ENCODE results near the gene P2RX7.
"Not testable (repeated sequence)": the region's sequence is repeated elsewhere in the genome, so short reads cannot be mapped to it uniquely, and the experiment has no call there.

P2RX7 gene

DNA sequence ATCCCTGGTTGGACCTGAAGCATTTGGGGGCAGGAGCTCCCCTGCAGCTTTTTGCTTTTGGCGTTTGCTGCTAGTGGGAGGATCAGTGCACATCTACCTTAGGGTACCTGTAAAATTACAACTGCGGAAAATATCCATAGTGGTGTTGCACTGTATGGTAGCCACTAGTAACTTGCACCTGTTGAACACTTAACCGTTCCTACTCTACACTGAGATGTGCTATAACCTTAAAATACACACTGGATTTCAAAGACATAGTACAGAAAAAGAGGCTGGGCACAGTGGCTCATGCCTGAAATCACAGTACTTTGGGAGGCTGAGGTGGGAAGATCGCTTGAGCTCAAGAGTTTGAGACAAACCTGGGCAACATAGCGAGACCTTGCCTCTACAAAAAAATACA is 80.2 kb downstream of the P2RX7 start:
- no peak for DNase-seq

DNA sequence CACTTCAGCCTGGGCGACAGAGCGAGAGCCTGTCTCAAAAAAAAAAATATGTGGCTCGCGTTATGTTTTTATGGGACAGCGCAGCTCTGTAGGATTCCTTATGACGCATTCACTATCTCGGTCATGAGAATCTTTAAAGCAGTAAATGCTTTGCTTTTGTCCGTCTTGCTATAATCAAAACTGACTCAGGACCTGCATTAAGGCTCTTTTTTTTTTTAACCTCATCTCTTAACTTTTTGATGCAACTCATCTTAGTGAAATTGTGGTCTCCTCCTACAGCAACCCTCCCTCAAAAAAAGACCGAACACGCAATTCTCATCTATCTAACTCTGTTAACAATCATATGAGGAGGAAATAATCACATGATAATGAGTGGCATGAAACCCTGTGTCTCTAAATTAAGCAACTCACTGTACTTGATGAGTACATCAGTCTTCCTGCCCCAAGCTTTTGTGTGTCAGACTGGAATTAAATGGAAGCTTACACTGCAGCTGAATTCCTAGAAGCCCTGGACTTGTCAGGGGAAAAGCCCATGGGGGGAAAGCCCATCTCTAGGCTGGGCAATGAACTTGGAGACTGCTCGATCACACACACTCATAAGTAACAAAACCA is 81.6 kb downstream of the P2RX7 start:
- DNase-seq: peak; percentile 58

DNA sequence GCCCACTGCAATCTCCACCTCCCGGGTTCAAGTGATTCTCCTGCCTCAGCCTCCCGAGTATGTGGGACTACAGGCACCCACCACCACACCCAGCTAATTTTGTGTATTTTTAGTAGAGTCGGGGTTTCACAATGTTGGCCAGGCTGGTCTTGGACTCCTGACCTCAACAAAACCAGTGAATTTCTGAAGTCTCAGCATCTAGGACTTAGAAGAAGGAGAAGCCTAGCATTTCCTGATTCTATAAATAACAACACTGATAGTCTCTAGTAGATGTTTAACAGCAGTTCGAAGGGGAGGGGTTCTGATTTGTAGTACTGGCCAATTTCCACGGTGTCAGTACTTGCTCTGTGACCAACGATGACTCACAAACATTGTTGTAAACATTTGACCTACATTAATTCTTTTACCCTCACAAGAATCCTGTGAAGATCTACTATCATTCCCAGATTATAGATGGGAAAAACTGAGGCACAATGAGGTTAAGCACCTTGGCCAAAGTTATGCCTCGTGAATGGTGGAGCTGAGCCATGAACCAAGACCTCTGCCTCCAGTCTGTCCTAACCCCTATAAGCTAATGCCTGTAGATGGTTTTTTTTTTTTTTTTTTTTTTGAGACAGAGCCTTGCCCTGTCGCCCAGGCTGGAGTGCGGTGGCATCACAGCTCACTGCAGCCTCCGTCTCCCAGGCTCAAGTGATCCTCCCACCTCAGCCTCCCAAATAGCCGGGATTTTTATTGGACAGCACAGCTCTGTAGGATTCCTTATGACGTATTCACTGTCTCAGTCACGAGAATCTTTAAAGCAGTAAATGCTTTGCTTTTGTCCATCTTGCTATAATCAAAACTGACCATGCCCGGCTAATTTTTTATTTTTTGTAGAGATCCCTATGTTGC is 82.4 kb downstream of the P2RX7 start:
- DNase-seq: no peak

DNA sequence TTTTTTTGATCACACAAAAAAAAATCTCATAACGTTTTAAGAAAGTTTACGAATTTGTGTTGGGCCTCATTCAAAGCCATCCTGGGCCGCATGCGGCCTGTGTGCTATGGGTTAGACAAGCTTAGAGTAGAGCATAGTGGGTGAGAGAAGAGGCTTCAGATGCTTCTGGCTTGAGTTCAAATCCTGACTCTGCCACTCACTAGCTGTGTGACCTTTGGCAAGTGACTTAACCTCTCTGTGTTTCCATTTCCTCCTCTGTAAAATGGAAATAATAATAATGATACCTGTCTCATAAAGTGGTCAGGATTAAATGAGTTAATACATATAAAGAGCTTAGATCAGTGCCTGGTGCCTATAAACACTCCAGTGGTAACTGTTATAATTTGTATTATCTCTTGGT is 83.4 kb downstream of the P2RX7 start:
- DNase-seq: no peak

DNA sequence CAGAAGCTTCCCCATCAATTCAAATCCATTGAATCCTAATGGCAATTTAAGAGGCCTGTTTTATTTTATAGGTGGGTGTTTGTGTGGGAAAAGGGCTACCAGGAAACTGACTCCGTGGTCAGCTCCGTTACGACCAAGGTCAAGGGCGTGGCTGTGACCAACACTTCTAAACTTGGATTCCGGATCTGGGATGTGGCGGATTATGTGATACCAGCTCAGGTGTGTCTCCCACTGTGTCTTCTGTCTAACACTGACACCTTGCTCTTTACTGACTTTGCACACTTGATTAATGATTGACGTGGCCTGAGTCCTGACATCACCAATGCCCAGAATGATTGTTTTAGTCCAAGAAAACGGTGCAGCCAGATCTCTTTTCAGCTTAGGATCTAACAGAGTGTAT is 84.4 kb downstream of the P2RX7 start:
- no peak for DNase-seq

DNA sequence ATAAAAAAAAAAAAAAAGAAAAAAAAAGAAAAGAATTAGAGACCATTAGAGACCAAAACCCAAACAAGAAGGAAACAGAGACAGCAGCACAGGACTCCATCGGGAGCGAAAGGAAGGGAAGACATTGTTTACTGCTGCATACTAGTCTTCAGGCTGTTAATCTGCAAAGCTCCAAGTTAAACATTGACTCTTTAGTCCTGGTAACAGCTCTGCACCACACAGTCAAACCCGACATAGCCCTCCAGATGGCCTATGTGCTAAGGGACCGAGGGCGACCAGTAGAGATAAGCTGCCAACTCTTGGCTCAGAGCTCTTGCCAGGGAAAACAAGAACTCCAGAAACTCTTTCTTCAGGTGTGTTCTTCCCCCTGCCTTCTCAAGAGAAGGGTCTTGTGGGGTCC is 85.1 kb downstream of the P2RX7 start:
- no peak for DNase-seq

DNA sequence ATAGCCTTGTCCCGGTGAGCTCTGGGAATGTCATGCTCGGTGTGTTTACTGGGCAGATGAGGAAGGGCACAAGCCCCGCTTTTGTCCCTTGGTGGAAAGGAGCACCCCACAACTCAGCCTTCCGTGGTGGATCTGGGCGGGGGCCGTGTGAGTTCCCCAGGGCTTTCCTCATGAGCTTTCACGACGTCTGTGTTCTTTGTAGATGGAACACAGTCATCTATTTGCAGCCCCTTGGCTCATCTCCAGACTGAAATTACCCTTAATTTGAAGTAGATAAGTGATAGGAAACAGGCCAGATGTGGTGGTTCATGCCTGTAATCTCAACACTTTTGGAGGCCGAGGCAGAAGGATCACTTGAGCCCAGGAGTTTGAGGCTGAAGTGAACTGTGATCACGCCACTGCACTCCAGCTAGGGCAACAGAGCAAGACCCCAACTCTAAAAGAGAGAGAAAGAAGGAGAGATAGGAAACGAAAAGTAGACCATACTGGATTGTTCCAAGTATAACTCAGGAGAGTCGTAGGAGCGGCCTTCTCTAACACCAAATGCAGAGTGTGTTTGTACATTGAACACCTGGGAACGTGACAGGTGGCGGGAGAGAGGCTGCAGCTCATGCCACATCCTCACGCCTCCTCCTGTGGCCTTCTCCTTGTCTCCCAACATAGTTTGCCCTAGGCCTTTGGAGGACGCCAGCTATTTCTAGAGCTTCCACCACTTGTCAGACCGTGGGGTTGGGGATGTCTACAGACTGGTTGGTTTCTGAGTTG is 86.1 kb downstream of the P2RX7 start:
- DNase-seq: no peak

DNA sequence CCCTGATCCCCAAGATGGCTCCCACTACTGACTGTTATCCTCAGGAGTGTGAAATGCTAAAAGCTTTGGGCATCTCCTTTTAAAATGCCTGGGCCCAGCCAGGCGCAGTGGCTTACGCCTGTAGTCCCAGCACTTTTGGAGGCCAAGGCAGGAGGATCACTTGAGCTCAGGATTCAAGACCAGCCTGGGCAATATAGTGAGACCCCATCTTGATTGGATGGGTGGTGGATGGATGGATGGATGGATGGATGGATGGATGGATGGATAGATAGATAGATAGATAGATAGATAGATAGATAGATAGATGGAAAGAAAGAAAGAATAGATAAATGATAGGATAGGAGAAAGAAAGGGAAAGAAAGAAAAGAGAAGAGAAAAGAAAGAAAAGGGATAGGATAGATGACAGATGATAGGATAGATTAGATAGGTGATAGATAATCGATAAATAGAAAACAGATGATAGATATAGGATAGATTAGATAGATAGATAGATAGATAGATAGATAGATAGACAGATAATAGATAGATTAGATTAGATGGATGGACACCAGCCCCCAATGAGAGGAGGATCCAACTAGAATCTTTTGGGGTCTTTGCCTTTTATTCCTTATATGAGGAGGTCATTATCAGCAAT is 86.8 kb downstream of the P2RX7 start:
- DNase-seq: no peak

DNA sequence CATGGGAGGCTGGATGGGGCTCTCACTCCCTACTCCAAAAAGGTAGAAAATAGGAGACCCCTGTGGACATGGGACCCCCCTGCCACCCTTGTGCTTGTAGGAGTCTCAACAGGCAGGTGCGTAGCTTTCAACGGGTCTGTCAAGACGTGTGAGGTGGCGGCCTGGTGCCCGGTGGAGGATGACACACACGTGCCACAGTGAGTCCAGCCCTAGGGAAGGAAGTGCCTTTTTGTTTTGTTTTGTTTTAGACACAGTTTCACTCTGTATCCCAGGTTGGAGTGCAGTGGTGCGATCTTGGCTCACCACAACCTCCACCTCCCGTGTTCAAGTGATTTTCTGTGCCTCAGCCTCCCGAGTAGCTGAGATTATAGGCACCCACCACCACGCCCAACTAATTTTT is 90.2 kb downstream of the P2RX7 start:
- no peak for DNase-seq

DNA sequence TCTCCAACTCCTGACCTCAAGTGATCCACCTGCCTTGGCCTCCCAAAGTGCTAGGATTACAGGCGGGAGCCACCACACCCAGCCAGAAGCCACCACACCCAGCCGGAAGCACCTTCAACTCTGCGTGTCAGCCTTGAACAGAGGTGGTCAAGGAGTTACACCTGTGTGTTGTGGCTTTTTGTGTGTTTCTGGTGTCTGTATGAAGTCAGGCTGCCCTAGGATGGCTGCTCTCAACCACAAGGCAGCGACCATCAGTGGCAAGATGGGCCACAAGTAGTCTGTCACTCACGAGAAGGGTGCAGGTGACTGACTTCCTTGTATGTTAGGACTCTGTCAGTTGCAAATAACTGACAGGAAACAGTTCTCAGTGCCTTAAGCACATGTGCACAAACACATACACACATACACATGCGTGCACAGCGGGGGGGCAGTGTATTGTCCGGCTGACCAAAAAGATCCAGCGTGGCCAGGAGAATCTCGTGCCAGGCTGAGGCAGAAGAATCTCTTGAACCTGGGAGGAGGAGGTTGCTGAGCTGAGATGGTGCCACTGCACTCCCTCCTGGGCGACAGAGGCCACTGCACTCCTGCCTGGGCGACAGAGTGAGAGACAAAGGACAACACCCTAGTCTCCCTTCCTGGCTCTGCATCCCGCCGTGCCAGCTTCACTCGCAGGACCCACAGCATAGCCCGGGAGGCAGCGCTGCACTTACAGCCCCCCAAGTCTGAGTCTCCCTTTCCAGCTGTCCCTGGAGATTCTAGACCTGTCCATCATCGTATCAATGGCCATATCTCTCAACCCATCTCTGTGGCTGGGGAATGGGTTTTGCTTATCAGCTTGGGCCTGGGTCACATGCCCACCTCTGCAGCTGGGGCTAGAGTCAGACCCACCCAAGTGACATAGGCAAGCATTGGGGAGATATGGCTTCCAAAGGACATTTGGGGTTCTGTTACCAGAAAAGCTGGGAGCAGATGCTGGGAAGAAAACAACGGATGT is 90.9 kb downstream of the P2RX7 start:
- DNase-seq: peak; percentile 56

DNA sequence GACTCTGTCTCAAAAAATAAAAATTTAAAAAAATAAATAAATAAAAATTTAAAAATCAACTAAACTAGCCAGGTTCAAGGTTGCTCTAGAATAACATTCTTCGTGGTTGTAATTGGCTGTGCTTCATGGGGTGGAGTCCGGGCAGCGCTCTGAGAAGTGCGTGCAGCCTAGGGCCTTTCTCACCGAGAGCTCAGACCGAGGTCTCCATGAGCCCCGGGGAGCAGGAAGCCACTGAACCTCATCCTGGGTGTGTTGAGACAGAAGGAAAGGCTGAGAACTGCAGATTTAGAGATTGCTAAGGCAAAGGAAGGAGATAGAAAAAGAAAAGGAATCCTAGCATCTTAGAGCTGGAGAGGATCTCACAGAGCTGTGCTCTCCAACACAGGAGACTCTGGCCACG is 91.9 kb downstream of the P2RX7 start:
- peak; percentile 43 for DNase-seq

DNA sequence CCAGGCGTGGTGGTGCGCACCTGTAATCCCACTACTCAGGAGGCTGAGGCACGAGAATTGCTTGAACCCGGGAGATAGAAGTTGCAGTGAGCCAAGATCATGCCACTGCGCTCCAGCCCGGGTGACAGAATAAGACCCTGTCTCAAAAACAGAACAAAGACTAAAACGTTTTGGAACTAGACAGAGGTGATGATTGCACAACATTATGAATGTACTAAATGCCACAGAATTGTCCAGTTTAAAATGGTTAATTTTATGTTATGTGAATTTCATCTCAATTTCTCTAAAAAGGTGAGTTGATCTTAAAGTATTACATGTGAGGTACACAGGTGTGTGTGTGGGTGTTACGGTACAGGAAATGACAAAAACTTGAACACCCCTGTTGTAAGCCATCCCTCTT is 93.7 kb downstream of the P2RX7 start:
- no peak for DNase-seq

DNA sequence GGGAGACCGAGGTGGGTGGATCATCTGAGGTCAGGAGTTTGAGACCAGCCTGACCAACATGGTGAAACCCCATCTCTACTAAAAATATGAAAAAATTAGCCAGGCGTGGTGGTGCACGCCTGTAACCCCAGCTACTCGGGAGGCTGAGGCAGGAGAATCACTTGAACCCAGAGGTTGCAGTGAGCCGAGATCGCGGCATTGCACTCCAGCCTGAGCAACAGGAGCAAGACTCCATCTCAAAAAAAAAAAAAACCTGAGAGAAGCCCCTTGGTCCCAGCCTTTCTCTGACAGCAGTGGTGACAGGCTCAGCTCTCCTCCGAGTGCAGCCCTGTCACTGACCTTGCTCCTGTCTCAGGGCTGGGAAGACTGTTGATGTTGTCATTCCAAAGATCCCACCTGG is 94.2 kb downstream of the P2RX7 start:
- not testable (repeated sequence) for DNase-seq

DNA sequence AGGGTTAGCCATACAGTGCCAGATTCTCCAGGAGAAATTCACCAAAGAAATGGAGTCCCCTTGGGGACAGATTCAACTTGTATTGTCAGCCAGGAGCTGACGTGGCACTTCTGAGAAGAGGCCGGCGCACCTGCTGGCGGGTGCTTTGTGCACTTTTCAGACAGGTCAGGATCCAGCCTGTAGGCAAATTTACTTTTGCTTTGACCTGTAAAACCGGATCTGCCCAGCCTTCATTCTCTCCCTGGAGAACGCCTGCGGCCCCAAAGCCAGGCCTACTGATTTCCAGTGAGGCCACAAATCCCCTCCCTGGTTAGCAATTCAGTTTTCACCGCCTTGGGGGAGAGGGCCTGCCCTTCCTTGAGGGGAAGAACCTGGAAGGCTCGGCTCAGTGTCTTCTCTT is 94.6 kb downstream of the P2RX7 start:
- no peak for DNase-seq

DNA sequence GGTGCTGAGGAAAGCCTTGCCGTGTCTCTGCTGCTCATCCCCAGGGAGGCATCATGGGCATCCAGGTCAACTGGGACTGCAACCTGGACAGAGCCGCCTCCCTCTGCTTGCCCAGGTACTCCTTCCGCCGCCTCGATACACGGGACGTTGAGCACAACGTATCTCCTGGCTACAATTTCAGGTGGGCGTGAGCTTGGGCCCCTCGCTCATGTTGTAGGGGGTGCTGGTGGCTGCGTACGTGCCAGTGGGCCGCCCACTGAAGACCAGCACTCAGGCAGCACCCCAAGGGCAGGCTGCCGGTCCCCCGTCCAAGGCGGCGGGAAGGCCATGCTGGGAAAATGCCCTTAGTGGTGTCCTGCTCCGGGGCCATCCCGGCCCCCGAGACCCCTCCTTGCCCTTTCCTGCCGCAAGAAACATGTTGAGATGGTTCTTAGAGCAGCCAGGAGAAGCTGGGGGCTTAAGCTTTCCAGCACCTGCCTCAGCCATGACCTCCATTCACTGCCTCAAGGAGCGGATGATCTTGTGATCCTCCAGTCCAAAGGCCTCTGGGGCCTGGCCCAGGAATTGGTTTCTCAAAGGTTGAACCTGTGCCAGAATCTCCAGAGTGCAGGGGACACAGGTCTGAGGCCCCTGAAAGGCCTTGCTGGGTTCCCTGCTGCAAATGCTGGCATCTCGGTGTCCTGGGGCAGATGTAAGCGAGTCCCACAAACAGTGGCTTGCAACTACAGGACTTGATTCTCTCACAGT is 96.4 kb downstream of the P2RX7 start:
- no peak for DNase-seq

DNA sequence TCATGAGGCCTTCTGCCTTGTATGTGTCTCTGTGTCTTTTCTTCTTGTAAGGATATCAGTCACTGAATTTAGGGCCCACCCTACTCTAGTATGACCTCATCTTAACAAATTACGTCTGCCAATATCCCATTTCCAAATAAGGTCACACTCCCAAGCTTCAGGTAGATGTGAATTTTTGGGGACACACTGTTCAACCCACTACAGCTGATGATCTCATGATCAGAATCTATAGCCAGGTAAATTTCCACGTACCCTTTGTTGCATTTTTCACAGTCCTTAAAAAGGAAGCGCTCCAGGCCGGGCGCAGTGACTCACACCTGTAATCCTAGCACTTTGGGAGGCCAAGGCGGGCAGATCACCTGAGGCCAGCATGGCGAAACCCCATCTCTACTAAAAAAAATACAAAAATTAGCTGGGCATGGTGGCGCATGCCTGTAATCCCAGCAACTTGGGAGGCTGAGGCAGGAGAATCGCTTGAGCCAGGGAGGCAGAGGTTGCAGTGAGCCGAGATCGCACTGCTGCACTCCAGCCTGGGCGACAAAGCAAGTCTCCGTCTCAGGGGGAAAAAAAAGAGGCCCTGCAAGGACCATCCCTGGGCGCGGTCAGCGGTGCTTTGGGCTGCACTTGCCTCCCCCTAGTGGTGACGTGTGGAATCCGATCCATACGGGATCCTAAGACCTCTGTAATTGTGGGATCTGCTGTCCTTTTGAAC is 97.3 kb downstream of the P2RX7 start:
- peak; percentile 80 for DNase-seq

DNA sequence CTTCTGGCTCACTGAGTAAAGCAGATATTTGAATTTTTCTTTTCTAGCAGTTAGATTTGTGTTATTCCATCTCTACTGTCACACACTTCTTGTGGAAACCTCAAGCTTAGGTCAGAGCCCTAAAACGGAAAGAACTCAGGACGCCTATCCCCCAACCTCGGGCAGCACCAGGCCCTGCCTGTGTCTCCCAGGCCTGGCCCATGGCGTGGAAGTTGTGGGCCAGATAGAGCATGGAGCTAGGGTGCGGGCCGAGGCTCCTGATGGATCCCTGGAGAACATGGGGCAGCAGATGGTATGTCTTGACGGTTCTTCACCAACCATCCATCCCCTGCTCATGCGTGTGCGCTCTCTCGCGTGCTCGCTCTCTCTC is 97.8 kb downstream of the P2RX7 start:
- no peak for DNase-seq

DNA sequence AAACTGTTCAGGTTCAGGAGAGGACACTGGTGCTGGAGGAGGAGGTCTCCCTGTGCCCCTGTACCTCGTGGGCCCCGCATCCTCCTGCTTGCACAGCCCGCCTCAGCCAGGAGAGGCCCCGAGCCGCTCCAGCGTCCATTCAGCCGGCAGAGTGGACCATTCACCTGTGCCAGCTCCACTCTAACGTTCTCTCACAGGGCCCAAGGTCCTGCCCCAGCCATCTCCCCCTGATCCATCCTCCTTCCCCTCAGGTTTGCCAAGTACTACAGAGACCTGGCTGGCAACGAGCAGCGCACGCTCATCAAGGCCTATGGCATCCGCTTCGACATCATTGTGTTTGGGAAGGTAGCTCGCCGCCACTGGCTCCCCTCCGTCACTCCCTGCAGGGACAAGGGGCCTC is 99.5 kb downstream of the P2RX7 start:
- no peak for DNase-seq

DNA sequence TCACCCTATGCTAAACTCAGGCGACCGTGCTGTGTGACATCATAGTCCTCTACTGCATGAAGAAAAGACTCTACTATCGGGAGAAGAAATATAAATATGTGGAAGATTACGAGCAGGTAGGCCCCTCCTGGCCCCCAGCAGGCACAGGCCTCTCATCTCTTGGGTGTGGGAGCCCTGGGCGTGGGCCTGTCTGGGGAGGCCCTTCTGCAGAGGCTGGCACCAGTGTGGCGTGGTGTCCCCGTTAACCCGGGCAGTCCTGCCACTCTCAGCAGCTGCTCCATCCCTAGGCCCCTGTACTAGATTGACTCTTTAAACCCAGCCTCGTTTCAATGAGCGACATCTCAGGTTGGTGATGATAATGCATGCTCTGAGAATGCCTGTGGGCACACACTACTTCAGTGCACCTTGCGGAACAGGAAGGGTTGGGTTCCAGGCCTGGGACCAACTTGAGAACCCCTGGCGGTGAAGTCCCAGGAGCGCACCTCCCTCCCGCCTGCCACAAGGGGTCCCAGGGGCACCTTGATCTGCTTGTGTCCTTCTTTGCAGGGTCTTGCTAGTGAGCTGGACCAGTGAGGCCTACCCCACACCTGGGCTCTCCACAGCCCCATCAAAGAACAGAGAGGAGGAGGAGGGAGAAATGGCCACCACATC is 100.4 kb downstream of the P2RX7 start:
- DNase-seq: no peak

DNA sequence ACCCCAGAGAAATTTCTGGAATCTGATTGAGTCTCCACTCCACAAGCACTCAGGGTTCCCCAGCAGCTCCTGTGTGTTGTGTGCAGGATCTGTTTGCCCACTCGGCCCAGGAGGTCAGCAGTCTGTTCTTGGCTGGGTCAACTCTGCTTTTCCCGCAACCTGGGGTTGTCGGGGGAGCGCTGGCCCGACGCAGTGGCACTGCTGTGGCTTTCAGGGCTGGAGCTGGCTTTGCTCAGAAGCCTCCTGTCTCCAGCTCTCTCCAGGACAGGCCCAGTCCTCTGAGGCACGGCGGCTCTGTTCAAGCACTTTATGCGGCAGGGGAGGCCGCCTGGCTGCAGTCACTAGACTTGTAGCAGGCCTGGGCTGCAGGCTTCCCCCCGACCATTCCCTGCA is 100.9 kb downstream of the P2RX7 start:
- no peak for DNase-seq
